GM19238 (cell line): ENCODE measurements around the gene RPS21.
A peak's percentile ranks its signal among the peaks of the same experiment; 100 is the strongest.

Experiments used
- DNase-seq: peaks from one replicate; pipeline ENCODE4 v3.0.0; 2011; ENCODE audit warnings: low spot score; ENCODE audit not compliant: insufficient read length

The RPS21 gene

GRCh38 chr20:62396367-62397239 lies 9.7 kb downstream of the RPS21 start:
- DNase-seq, result no peak

GRCh38 chr20:62398120-62398821 lies 11.4 kb downstream of the RPS21 start:
- DNase-seq, result no peak

DNA sequence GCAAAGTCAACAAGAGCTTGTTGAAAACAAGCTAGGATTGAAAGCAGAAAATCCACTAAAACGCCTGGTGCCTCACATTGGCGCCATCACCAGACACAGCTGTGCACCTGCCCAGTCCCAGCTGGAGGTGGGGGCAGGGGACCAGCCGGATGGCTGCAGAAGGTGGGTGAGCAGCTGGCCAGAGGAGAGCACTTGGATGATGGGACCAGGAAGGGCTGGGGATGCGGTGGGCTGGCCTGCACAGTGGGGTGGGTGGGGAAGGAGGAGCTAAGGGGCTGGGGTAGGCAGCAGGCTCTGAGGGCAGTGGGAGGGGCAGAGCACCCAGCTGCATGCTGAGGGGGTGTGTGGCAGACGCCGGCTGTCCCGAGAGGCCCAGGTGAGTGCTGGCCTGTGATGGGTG lies 13.1 kb downstream of the RPS21 start:
- no peak for DNase-seq

- DNase-seq, result no peak
These were observed 13.6 kb downstream of the RPS21 start for GRCh38 chr20:62400541-62400940.

GRCh38 chr20:62401331-62401779 lies 14.5 kb downstream of the RPS21 start:
- DNase-seq, result no peak

DNA sequence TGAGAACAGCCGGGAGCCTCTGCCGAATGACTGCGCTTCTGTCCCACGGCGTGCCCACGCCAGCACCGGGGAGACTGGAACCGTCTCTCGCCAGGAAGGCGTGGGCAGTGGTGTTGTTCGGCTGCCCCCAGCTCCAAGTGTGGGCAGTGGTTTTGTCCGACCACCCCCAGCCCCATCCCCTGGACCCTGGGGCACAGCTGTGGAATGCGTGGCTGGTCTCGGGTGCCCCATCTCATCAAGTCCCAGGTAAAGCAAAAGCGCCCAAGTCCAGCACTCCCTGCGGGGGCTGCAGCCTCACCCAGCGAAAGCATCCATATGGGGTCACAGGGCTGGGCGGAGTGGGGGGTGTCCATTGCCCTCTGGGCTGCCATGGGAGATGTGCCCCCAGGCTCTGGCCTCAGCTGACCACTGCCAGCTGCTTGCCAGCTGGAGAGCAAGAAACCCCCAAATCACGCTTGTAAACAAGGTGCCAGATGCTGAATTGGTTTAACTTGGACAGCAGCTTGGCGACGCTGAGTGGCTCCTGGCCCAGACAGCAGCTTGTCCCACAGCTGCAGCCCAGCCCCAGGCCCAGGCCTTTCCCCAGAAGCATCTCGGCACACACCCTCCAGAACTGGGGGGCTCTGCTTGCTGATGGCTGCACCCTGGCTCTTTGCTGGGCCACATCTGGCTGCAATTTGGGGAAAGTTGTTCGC lies 15.7 kb downstream of the RPS21 start:
- DNase-seq, result no peak

GRCh38 chr20:62403331-62403730 lies 16.4 kb downstream of the RPS21 start:
- DNase-seq, result no peak

DNA sequence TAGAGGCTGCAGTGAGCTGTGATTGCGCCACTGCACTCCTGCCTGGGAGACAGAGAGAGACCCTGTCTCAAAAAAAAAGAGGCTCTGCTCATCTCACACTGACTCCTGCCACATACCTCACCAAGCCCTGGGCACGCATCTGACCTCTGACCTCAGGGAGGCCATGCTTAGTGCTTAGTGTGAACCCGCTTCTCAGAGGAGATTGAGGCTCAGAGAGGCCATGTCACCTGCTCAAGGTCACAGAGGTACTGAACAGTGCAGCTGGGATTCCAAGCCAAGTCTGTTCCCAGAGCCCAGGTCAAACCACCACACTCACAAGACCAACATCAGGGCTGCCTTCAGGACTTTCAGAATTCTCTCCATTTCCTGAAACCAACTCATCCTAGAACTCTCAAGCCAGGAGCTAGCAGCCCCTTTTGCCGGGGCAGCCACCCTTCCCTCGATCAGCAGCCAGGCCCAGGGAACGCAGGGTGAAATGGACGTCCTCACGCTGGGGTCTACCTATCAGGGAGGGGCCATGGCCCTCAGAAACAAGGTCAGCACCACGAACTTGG lies 17.3 kb downstream of the RPS21 start:
- DNase-seq, result no peak

GRCh38 chr20:62404761-62405107 lies 17.8 kb downstream of the RPS21 start:
- DNase-seq, result no peak

DNA sequence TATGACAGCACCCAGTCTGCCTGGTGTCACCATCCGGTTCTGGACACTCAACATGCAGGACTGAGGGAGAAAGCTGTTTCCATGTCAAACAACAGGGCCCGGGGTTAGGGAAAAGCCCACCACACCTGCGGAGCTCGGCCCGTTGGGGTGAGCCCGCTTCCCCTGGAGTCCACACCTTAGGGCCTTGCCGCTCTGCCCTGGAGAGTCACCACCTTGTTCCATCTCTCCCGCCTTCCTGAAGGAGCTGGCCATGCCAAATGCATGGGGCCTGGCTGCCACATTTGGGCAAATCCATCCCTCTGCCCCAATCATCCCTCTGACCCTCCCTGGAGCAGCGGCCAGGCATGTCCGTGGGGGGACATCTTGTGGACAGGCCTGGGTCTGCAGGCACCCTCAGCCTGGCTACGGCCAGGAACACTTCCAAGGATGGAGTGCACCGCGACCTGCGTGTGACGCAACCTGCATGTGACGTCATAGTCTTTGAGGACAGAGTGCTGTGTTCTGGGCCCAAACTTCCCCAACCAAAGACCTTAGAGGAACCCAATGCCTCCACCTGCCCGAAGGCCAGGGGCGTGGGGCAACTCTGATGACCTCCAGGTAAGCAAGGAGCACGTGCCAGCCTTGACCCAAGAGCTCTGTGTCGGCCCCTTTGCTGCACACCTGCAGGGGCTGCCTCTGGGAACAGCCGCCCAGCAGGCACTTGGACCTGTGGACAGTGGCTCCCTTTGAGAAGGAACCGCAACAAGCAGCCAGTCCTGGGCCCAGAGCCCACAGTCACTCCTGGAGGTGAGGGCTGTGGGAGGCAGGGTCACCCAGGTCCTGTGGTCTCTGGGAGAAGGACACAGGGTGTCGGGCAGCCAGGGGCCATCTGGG lies 18.4 kb downstream of the RPS21 start:
- no peak for DNase-seq

DNA sequence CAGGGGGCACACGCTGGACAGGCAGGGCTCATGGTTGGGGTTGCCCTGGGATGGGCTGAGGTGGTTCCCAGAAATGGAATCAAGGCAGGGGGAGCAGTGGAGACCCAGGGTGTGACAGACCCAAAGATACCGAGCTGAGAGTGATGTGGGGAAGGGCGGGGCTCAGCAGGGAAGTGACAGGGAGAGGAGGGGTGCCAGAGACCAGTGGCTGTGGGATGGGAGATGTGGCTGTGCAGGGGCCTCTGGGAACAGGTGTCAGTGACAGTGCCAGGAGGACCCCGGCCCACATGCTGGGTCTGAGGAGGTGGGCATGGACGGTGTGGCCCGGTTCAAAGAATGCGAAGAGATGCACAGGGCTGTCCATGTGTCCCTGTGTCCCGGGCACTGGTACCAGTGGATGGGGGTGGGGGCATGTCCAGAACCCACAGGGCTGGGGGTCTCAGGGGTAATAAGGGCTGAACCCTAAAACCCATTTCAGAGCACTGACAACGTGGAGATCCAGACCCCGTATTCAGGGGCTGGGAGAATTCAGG lies 19.1 kb downstream of the RPS21 start:
- no peak for DNase-seq

DNA sequence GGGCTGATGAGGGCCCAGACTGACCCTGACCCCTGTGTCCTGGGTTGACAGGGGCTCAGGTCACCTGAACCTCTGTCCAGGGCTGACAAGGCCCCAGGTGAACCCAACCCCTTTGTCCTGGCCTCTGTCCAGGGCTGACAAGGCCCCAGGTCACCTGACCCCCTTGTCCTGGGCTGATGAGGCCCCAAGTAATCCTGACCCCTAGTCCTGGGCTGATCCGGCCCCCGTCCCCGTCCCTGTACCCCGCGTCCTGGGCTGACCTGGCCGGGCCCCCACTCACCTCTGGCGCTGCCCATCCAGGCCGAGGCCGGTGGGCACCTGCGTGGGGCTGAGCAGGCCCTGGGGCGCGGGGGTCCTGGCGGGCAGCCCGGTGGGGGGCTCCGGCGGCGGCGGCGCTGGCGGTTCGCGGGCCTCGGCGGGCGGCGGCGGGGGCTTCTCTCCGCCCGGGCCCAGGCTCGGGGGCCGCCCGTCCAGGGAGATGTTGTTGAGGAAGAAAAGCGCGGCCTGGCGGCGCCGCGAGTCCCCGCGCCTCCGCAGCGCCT lies 19.8 kb downstream of the RPS21 start:
- no peak for DNase-seq

GRCh38 chr20:62407221-62407992 lies 20.5 kb downstream of the RPS21 start, which contains the start of gene CABLES2:
TSS of gene CABLES2 (minus strand) at chr20:62407285. CDS start at chr20:62407276, 9 bp downstream.
- DNase-seq, result peak; percentile 99

GRCh38 chr20:62408055-62408454 lies 21.2 kb downstream of the RPS21 start:
- no peak for DNase-seq

GRCh38 chr20:62408640-62409039 lies 21.7 kb downstream of the RPS21 start:
- no peak for DNase-seq

DNA sequence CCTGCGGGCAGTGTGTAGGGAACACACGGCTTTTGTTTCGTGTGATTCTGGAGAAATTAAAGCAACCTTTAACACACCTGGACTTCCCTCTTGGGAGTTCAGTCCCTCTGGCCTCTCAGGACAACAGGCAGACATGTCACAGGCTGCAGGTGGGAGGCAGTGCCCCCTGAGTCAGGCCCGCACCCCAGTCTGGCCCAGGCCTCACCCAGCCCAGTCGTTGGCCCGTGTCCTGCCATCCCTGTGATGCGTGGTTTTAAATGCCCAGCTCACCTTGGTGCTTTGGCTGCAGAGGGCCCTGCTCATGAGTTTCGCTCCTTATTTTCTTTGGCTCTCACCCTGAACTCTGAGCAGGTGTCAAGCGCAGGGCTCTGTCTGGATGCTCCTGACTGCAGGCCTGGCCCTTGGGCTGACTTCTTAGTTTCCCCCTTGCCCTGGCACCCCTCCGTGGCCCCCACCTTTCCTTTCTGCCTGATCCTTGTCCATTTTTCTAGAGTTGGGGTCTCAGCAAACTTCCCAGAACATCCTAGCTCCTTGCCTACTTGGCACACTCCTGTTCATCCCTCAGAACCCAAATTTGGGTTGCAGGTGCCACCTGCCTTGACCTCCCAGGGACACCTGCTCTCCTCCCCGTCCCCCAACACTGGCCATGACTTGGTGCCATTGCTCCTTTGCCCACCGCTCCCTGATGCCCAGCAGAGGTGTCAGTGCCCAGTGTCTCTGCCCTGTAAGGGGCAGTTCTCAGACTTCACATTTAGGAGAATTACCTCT lies 22.4 kb downstream of the RPS21 start:
- no peak for DNase-seq

DNA sequence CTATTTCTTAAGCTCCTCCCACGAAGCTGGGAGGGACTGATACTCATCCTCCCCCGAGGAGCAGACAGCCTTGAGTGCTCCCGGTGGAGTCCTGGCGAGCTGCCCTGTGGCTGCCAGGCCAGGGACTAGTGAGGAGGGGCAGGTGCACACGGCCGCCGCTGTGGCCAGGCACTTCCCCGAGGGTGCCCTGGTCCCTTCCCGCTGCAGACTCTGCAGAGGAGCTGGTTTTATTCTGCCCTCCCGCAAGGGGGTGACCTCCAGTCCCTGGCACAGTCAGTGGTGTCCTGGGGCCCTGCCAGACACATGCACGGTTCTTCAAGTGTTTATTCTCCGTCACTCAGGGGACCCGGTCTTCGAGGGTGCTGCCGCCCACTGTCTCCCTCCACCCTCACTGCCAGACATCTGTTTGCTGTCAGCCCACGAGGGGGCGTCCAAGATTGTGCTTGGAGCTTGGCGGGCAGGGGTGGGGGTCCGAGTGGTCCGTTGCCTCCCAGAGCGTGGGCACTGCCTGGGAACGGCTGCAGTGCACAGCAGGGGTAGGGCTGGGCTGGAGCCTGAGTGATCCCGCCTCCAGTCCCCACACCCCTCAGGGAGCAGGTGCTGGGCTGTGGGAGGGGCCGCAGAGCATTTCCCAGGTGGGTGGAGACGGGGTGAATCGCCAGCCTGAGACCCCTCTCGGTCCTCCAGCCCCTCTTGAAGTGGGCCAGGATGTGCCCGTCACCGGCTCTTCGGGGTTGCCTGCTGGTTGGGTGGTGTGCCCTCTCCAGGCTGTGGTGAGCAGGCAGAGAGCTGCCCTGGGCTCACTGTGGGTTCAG lies 23.2 kb downstream of the RPS21 start:
- peak; percentile 42 for DNase-seq
